ENCODE measurements around the gene TMEM91. TPM values are rescaled to one million over a fixed set of nuclear protein-coding genes. Genes with fewer than 3 reads are reported as not detected.
"Not testable (repeated sequence)": the region's sequence is repeated elsewhere in the genome, so short reads cannot be mapped to it uniquely, and the experiment has no call there.

The TMEM91 gene
- total and polyA plus RNA-seq, 7 donors: 0.88 to 3.1 (median 2.0) TPM

DNA sequence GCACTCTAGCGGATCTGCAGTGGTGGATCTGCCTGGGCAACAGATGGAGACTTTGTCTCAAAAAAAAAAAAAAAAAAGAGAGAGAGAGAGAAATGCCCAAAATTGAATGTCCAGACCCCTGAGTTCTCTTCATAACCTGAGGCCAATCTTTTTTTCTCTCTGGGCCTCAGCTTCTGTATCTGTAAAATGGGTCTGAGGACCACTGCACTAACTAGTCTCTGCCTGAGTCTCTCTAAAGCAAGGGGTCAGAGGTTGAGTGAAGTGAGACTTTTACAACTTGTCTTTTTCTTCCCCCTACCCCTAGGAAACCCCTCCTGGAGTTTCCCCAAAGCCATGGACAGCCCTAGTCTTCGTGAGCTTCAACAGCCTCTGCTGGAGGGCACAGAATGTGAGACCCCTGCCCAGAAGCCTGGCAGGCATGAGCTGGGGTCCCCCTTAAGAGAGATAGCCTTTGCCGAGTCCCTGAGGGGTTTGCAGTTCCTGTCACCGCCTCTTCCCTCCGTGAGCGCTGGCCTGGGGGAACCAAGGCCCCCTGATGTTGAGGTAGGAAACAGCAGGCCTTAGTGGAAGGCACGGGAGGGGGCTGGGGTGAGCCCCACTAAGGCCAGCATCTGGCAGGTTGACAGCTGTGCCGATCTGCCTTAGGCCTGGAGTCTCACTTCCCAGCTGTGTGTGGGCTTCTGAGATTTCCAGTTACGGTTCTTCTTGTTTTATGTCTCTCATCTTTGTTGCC is 1.8 kb downstream of the TMEM91 start:
- 45 to 54% (median 48%) methylated on average over 9 of the region's 9 CpGs for WGBS, 3 donors
- Histone ChIP-seq H3K4me1 (peaks cover 15% of the 10 kb centered on the region), H3K27ac (peak overlapping the region; percentile 23), H3K27me3 (ENCODE audit: insufficient read depth in 3 of 3, low read length in 2 of 3) (peaks cover 0 to 10% (median 2%) of the 10 kb centered on the region in 3 donors), H3K9me3 (no peaks in the 10 kb centered on the region), H3K4me3 (no peak overlapping the region), H3K36me3 (ENCODE audit: insufficient read depth in 1 of 2, low read depth in 1 of 2) (peaks cover 0 to 6% of the 10 kb centered on the region in 2 donors)
- no peak for ATAC-seq
- peak in 1 of 2 donors; percentile 42 for DNase-seq
- TF ChIP-seq, protein P1, sequence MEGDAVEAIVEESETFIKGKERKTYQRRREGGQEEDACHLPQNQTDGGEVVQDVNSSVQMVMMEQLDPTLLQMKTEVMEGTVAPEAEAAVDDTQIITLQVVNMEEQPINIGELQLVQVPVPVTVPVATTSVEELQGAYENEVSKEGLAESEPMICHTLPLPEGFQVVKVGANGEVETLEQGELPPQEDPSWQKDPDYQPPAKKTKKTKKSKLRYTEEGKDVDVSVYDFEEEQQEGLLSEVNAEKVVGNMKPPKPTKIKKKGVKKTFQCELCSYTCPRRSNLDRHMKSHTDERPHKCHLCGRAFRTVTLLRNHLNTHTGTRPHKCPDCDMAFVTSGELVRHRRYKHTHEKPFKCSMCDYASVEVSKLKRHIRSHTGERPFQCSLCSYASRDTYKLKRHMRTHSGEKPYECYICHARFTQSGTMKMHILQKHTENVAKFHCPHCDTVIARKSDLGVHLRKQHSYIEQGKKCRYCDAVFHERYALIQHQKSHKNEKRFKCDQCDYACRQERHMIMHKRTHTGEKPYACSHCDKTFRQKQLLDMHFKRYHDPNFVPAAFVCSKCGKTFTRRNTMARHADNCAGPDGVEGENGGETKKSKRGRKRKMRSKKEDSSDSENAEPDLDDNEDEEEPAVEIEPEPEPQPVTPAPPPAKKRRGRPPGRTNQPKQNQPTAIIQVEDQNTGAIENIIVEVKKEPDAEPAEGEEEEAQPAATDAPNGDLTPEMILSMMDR (IDR thresholded peaks at IDR 0.05): no peak
- intact Hi-C loops (cut with DNase I): no loop called here

DNA sequence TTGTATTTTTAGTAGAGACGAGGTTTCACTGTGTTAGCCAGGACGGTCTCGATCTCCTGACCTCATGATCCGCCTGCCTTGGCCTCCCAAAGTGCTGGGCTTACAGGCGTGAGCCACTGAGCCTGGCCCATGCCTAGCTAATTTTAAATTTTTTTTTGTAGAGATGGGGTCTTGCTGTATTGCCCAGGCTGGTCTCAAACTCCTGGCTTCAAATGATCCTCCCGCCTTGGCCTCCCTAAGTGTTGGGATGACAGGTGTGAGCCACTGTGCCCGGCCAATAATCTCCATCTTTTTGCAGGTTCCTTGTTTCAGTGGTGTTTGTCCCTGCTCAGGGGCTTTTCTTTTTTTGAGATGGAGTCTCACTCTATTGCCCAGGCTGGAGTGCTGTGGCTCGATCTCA is 5.2 kb downstream of the TMEM91 start:
- not testable (repeated sequence) for ATAC-seq; H3K4me1 ChIP-seq; H3K27ac ChIP-seq; H3K9me3 ChIP-seq; H3K27me3 ChIP-seq (ENCODE audit: insufficient read depth in 3 of 3, low read length in 2 of 3); DNase-seq; H3K4me3 ChIP-seq
- 94 to 97% (median 95%) methylated on average over 8 of the region's 8 CpGs for WGBS, 3 donors
- intact Hi-C loops (cut with DNase I): loop anchor here in 1 of 2 donors (5.0 kb wide), 1 partner anchor 46 kb away; the partner anchor contains the start of gene B3GNT8
- peaks cover 0 to 29% of the 10 kb centered on the region in 2 donors for H3K36me3 ChIP-seq (ENCODE audit: insufficient read depth in 1 of 2, low read depth in 1 of 2)

DNA sequence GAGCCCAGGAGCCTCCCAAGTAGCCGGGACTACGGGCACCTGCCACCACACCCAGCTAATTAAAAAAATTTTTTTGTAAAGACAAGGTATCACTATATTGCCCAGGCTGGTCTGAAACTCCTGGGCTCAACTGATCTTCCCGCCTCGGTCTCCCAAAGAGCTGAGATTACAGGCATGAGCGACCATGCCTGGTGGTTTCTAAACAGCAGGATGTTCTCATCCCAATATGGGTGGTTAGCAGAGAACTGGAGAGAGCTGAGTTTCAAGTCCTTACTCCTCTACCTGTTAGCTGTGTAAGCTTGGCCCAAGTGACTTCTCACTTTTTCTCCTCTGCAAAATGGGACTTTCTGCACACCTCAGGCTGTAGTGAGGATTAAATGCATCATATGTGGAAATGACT is 8.0 kb downstream of the TMEM91 start:
- DNase-seq: no peak
- ATAC-seq: no peak
- Histone ChIP-seq H3K4me1 (no peaks in the 10 kb centered on the region), H3K36me3 (ENCODE audit: insufficient read depth in 1 of 2, low read depth in 1 of 2) (peaks cover 0 to 57% of the 10 kb centered on the region in 2 donors), H3K9me3 (no peaks in the 10 kb centered on the region), H3K27me3 (ENCODE audit: insufficient read depth in 3 of 3, low read length in 2 of 3) (no peaks in the 10 kb centered on the region), H3K27ac (no peak overlapping the region), H3K4me3 (no peak overlapping the region)
- WGBS, 3 donors: 89 to 95% (median 94%) methylated on average over 5 of the region's 5 CpGs
- TF ChIP-seq, protein P1 (IDR thresholded peaks at IDR 0.05): no peak
- intact Hi-C loops (cut with DNase I): loop anchor here in 1 of 2 donors (5.0 kb wide), 1 partner anchor 43 kb away; the partner anchor contains the start of gene B3GNT8

DNA sequence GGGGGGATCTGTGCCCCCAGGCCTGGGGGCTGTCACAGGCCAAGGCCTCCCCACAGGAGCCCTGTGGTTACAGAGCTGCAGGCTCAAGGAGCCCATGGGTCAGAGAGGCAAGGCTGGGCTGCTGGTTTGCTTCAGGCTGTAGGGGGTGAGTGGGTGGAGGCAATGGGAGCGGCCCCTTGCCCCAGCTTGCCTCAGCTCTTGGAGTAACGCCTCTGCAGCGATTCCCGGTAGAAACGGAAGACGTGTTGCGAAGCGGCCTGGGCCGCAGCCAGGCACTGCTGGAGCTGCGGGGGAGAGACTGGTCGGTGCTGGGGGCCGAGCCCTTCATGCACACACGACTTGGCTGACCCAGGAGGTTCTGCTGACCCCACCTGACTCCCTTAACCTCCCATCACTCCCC is 10.1 kb downstream of the TMEM91 start:
- H3K27ac ChIP-seq: no peak overlapping the region
- TF ChIP-seq, protein P1 (IDR thresholded peaks at IDR 0.05): no peak
- H3K4me1 ChIP-seq: no peaks in the 10 kb centered on the region
- ATAC-seq (no peak), DNase-seq (no peak)
- 82 to 89% (median 87%) methylated on average over 13 of the region's 13 CpGs for WGBS, 3 donors
- H3K36me3 ChIP-seq (ENCODE audit: insufficient read depth in 1 of 2, low read depth in 1 of 2): peaks cover 4 to 78% of the 10 kb centered on the region in 2 donors
- H3K4me3 ChIP-seq: no peak overlapping the region
- no peaks in the 10 kb centered on the region for H3K27me3 ChIP-seq (ENCODE audit: insufficient read depth in 3 of 3, low read length in 2 of 3)
- no peaks in the 10 kb centered on the region for H3K9me3 ChIP-seq
- intact Hi-C loops (cut with DNase I): no loop called here

- Histone ChIP-seq H3K27me3 (ENCODE audit: insufficient read depth in 3 of 3, low read length in 2 of 3) (no peaks in the 10 kb centered on the region), H3K4me3 (no peak overlapping the region), H3K9me3 (no peaks in the 10 kb centered on the region), H3K4me1 (no peaks in the 10 kb centered on the region), H3K36me3 (ENCODE audit: insufficient read depth in 1 of 2, low read depth in 1 of 2) (peaks cover 4 to 63% of the 10 kb centered on the region in 2 donors), H3K27ac (no peak overlapping the region)
- DNase-seq (no peak), ATAC-seq (no peak)
- 86 to 91% (median 90%) methylated on average over 11 of the region's 11 CpGs for WGBS, 3 donors
- TF ChIP-seq, protein P1 (IDR thresholded peaks at IDR 0.05): no peak
- intact Hi-C loops (cut with DNase I): no loop called here
Observed at GRCh38 chr19:41391618-41392017, 15.3 kb downstream of the TMEM91 start.
